Measurements from ENCODE around the gene ADGRF3. TPM values are rescaled to one million over a fixed set of nuclear protein-coding genes. Genes with fewer than 3 reads are reported as not detected.
"Not testable (repeated sequence)": the region's sequence is repeated elsewhere in the genome, so short reads cannot be mapped to it uniquely, and the experiment has no call there.

The ADGRF3 gene
- total RNA-seq, 2 experiments from 2014 or later: 0.96 to 1.3 TPM

- no peak overlapping the region for H3K4me3 Mint-ChIP-seq
- H3K4me1 Mint-ChIP-seq (ENCODE audit: low read depth): peaks cover 6% of the 10 kb centered on the region
- intact Hi-C loops (cut with DNase I, micrococcal nuclease): no loop called here
- ChIA-PET POLR2A (interaction anchor here (0.6 kb wide), 1 partner anchor 36 kb away, joined by 3 read pairs; the partner anchor contains the start of gene ADGRF3), CTCF (no interaction called here)
- H3K36me3 Mint-ChIP-seq (ENCODE audit: low read depth): peaks cover 78% of the 10 kb centered on the region
- no peak for ATAC-seq (ENCODE audit: poor library complexity)
- Histone ChIP-seq H3K9me3 (ENCODE audit: control insufficient read depth in 1 of 2, insufficient read depth in 1 of 2, low read length in 2 of 2) (no peaks in the 10 kb centered on the region), H3K36me3 (ENCODE audit: insufficient read depth, low read length) (peaks cover 38% of the 10 kb centered on the region), H3K27me3 (ENCODE audit: control insufficient read depth in 1 of 2, insufficient read depth in 2 of 2, low read length in 2 of 2) (no peaks in the 10 kb centered on the region), H3K27ac (ENCODE audit: low read depth in 1 of 2, low read length in 2 of 2) (no peak overlapping the region), H3K4me3 (ENCODE audit: low read length) (no peak overlapping the region), H3K4me1 (ENCODE audit: insufficient read depth, low read length) (no peaks in the 10 kb centered on the region)
- H3K27me3 Mint-ChIP-seq: no peaks in the 10 kb centered on the region
- no peak overlapping the region for H3K27ac Mint-ChIP-seq
- no peak for DNase-seq
- TF ChIP-seq, protein P1, sequence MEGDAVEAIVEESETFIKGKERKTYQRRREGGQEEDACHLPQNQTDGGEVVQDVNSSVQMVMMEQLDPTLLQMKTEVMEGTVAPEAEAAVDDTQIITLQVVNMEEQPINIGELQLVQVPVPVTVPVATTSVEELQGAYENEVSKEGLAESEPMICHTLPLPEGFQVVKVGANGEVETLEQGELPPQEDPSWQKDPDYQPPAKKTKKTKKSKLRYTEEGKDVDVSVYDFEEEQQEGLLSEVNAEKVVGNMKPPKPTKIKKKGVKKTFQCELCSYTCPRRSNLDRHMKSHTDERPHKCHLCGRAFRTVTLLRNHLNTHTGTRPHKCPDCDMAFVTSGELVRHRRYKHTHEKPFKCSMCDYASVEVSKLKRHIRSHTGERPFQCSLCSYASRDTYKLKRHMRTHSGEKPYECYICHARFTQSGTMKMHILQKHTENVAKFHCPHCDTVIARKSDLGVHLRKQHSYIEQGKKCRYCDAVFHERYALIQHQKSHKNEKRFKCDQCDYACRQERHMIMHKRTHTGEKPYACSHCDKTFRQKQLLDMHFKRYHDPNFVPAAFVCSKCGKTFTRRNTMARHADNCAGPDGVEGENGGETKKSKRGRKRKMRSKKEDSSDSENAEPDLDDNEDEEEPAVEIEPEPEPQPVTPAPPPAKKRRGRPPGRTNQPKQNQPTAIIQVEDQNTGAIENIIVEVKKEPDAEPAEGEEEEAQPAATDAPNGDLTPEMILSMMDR (IDR thresholded peaks at IDR 0.05): no peak
- H3K9me3 Mint-ChIP-seq: no peaks in the 10 kb centered on the region
Measured at GRCh38 chr2:26382564-26382963, 36.0 kb upstream of the ADGRF3 start.

- H3K4me1 ChIP-seq (ENCODE audit: insufficient read depth, low read length): no peaks in the 10 kb centered on the region
- TF ChIP-seq, protein P1 (IDR thresholded peaks at IDR 0.05): no peak
- Mint-ChIP-seq H3K27me3 (no peaks in the 10 kb centered on the region), H3K4me1 (ENCODE audit: low read depth) (peaks cover 6% of the 10 kb centered on the region), H3K27ac (no peak overlapping the region), H3K9me3 (no peaks in the 10 kb centered on the region), H3K4me3 (no peak overlapping the region), H3K36me3 (ENCODE audit: low read depth) (peaks cover 73% of the 10 kb centered on the region)
- no peaks in the 10 kb centered on the region for H3K27me3 ChIP-seq (ENCODE audit: control insufficient read depth in 1 of 2, insufficient read depth in 2 of 2, low read length in 2 of 2)
- intact Hi-C loops (cut with DNase I, micrococcal nuclease): no loop called here
- no peak for ATAC-seq (ENCODE audit: poor library complexity)
- H3K36me3 ChIP-seq (ENCODE audit: insufficient read depth, low read length): peaks cover 31% of the 10 kb centered on the region
- H3K9me3 ChIP-seq (ENCODE audit: control insufficient read depth in 1 of 2, insufficient read depth in 1 of 2, low read length in 2 of 2): no peaks in the 10 kb centered on the region
- H3K27ac ChIP-seq (ENCODE audit: low read depth in 1 of 2, low read length in 2 of 2): no peak overlapping the region
- CTCF ChIA-PET: no interaction called here
- DNase-seq: no peak
- POLR2A ChIA-PET: no interaction called here
- H3K4me3 ChIP-seq (ENCODE audit: low read length): no peak overlapping the region
Measured at GRCh38 chr2:26380281-26380680, 33.7 kb upstream of the ADGRF3 start.

GRCh38 chr2:26376799-26377198, 30.2 kb upstream of the ADGRF3 start:
- intact Hi-C loops (cut with DNase I, micrococcal nuclease): no loop called here
- ATAC-seq (ENCODE audit: poor library complexity) (no peak), DNase-seq (no peak)
- Histone ChIP-seq H3K9me3 (ENCODE audit: control insufficient read depth in 1 of 2, insufficient read depth in 1 of 2, low read length in 2 of 2) (no peaks in the 10 kb centered on the region), H3K27me3 (ENCODE audit: control insufficient read depth in 1 of 2, insufficient read depth in 2 of 2, low read length in 2 of 2) (no peaks in the 10 kb centered on the region), H3K4me1 (ENCODE audit: insufficient read depth, low read length) (no peaks in the 10 kb centered on the region), H3K36me3 (ENCODE audit: insufficient read depth, low read length) (peaks cover 38% of the 10 kb centered on the region), H3K27ac (ENCODE audit: low read depth in 1 of 2, low read length in 2 of 2) (no peak overlapping the region), H3K4me3 (ENCODE audit: low read length) (no peak overlapping the region)
- no peak overlapping the region for H3K27ac Mint-ChIP-seq
- H3K9me3 Mint-ChIP-seq: no peaks in the 10 kb centered on the region
- ChIA-PET CTCF (no interaction called here), POLR2A (no interaction called here)
- TF ChIP-seq, protein P1 (IDR thresholded peaks at IDR 0.05): no peak
- peaks cover 85% of the 10 kb centered on the region for H3K36me3 Mint-ChIP-seq (ENCODE audit: low read depth)
- H3K4me3 Mint-ChIP-seq: no peak overlapping the region
- H3K4me1 Mint-ChIP-seq (ENCODE audit: low read depth): peaks cover 9% of the 10 kb centered on the region
- H3K27me3 Mint-ChIP-seq: no peaks in the 10 kb centered on the region

- H3K9me3 ChIP-seq (ENCODE audit: control insufficient read depth in 1 of 2, insufficient read depth in 1 of 2, low read length in 2 of 2); CTCF ChIA-PET; H3K27ac ChIP-seq (ENCODE audit: low read depth in 1 of 2, low read length in 2 of 2); ATAC-seq (ENCODE audit: poor library complexity); H3K27ac Mint-ChIP-seq; H3K9me3 Mint-ChIP-seq; H3K4me1 ChIP-seq (ENCODE audit: insufficient read depth, low read length); POLR2A ChIA-PET; H3K4me3 Mint-ChIP-seq; H3K4me3 ChIP-seq (ENCODE audit: low read length); H3K27me3 Mint-ChIP-seq; DNase-seq; H3K27me3 ChIP-seq (ENCODE audit: control insufficient read depth in 1 of 2, insufficient read depth in 2 of 2, low read length in 2 of 2); intact Hi-C loops (cut with DNase I, micrococcal nuclease): not testable (repeated sequence)
- H3K36me3 Mint-ChIP-seq (ENCODE audit: low read depth): peaks cover 79% of the 10 kb centered on the region
- peaks cover 59% of the 10 kb centered on the region for H3K36me3 ChIP-seq (ENCODE audit: insufficient read depth, low read length)
- H3K4me1 Mint-ChIP-seq (ENCODE audit: low read depth): peaks cover 11% of the 10 kb centered on the region
Measured at GRCh38 chr2:26370909-26371308, 24.3 kb upstream of the ADGRF3 start.

- H3K27me3 Mint-ChIP-seq; H3K27me3 ChIP-seq (ENCODE audit: control insufficient read depth in 1 of 2, insufficient read depth in 2 of 2, low read length in 2 of 2); H3K9me3 Mint-ChIP-seq; H3K4me1 Mint-ChIP-seq (ENCODE audit: low read depth); DNase-seq; POLR2A ChIA-PET; H3K27ac ChIP-seq (ENCODE audit: low read depth in 1 of 2, low read length in 2 of 2); H3K4me3 Mint-ChIP-seq; ATAC-seq (ENCODE audit: poor library complexity); CTCF ChIA-PET; H3K4me3 ChIP-seq (ENCODE audit: low read length); H3K4me1 ChIP-seq (ENCODE audit: insufficient read depth, low read length); intact Hi-C loops (cut with DNase I, micrococcal nuclease); H3K27ac Mint-ChIP-seq; H3K9me3 ChIP-seq (ENCODE audit: control insufficient read depth in 1 of 2, insufficient read depth in 1 of 2, low read length in 2 of 2): not testable (repeated sequence)
- peaks cover 76% of the 10 kb centered on the region for H3K36me3 Mint-ChIP-seq (ENCODE audit: low read depth)
- H3K36me3 ChIP-seq (ENCODE audit: insufficient read depth, low read length): peaks cover 57% of the 10 kb centered on the region
Measured at GRCh38 chr2:26369664-26370063, 23.1 kb upstream of the ADGRF3 start.
